Measurements from ENCODE around the gene PNMA3. TPM values are rescaled to one million over a fixed set of nuclear protein-coding genes. Genes with fewer than 3 reads are reported as not detected.
A peak's percentile ranks its signal among the peaks of the same experiment; 100 is the strongest.

The PNMA3 gene
- total RNA-seq, 1 donor from 2014 or later, result 9.2 TPM

- H3K27me3 Mint-ChIP-seq, result no peaks in the 10 kb centered on the region
These were observed 26.4 kb upstream of the PNMA3 start for GRCh38 chrX:153029875-153030274.

GRCh38 chrX:153030801-153031200, 25.5 kb upstream of the PNMA3 start:
- no peak for TF ChIP-seq CTCF (conservative IDR thresholded peaks at IDR 0.05)
- DNase-seq (ENCODE audit: extremely low spot score, unreplicated experiment), result no peak
- no peak overlapping the region for H3K4me3 Mint-ChIP-seq
- H3K4me1 Mint-ChIP-seq (ENCODE audit: unreplicated experiment), result no peaks in the 10 kb centered on the region
- no peaks in the 10 kb centered on the region for H3K27me3 Mint-ChIP-seq
- no peaks in the 10 kb centered on the region for H3K9me3 Mint-ChIP-seq
- H3K27ac Mint-ChIP-seq, result no peak overlapping the region
- no peaks in the 10 kb centered on the region for H3K36me3 Mint-ChIP-seq

More at GRCh38 chrX:153029875-153030274, 26.4 kb upstream of the PNMA3 start:
- Mint-ChIP-seq H3K36me3 (no peaks in the 10 kb centered on the region), H3K9me3 (peaks cover 5% of the 10 kb centered on the region), H3K27ac (no peak overlapping the region), H3K4me3 (no peak overlapping the region), H3K4me1 (ENCODE audit: unreplicated experiment) (no peaks in the 10 kb centered on the region)
- no peak for DNase-seq (ENCODE audit: extremely low spot score, unreplicated experiment)
- TF ChIP-seq CTCF (conservative IDR thresholded peaks at IDR 0.05), result no peak

GRCh38 chrX:153032397-153033118, 23.7 kb upstream of the PNMA3 start:
- no peaks in the 10 kb centered on the region for H3K4me1 Mint-ChIP-seq (ENCODE audit: unreplicated experiment)
- no peaks in the 10 kb centered on the region for H3K27me3 Mint-ChIP-seq
- H3K4me3 Mint-ChIP-seq, result peak overlapping the region; percentile 65
- DNase-seq (ENCODE audit: extremely low spot score, unreplicated experiment), result peak; percentile 82
- H3K36me3 Mint-ChIP-seq, result no peaks in the 10 kb centered on the region
- no peaks in the 10 kb centered on the region for H3K9me3 Mint-ChIP-seq
- peak; percentile 87 for TF ChIP-seq CTCF (conservative IDR thresholded peaks at IDR 0.05)
- H3K27ac Mint-ChIP-seq, result no peak overlapping the region

GRCh38 chrX:153049093-153049492, 7.2 kb upstream of the PNMA3 start:
- no peak overlapping the region for H3K4me3 Mint-ChIP-seq

GRCh38 chrX:153052534-153052933, 3.7 kb upstream of the PNMA3 start:
- no peak overlapping the region for H3K27ac Mint-ChIP-seq
- H3K27me3 Mint-ChIP-seq, result peaks cover 7% of the 10 kb centered on the region
- peaks cover 9% of the 10 kb centered on the region for H3K9me3 Mint-ChIP-seq
- H3K4me1 Mint-ChIP-seq (ENCODE audit: unreplicated experiment), result peaks cover 4% of the 10 kb centered on the region
- DNase-seq (ENCODE audit: extremely low spot score, unreplicated experiment), result no peak
- no peak overlapping the region for H3K4me3 Mint-ChIP-seq
- TF ChIP-seq CTCF (conservative IDR thresholded peaks at IDR 0.05), result peak; percentile 30
- no peaks in the 10 kb centered on the region for H3K36me3 Mint-ChIP-seq

More at GRCh38 chrX:153049093-153049492, 7.2 kb upstream of the PNMA3 start:
- H3K36me3 Mint-ChIP-seq, result no peaks in the 10 kb centered on the region
- TF ChIP-seq CTCF (conservative IDR thresholded peaks at IDR 0.05), result no peak
- no peak for DNase-seq (ENCODE audit: extremely low spot score, unreplicated experiment)
- H3K9me3 Mint-ChIP-seq, result peaks cover 9% of the 10 kb centered on the region
- no peaks in the 10 kb centered on the region for H3K4me1 Mint-ChIP-seq (ENCODE audit: unreplicated experiment)
- no peak overlapping the region for H3K27ac Mint-ChIP-seq
- peaks cover 7% of the 10 kb centered on the region for H3K27me3 Mint-ChIP-seq
